Inferior parietal cortex (tissue), 1 donor: ENCODE results near the gene ENDOG.
A peak's percentile ranks its signal among the peaks of the same experiment; 100 is the strongest.
"Not testable (repeated sequence)": the region's sequence is repeated elsewhere in the genome, so short reads cannot be mapped to it uniquely, and the experiment has no call there.

ENCODE experiments used
- DNase-seq: peaks from one replicate; pipeline ENCODE4 v3.0.0-alpha.2; 2016; ENCODE audit errors: extremely low spot score

ENDOG gene

GRCh38 chr9:128818099-128818838 is at the start of gene ENDOG:
TSS of gene ENDOG (plus strand) at chr9:128818500. CDS start at chr9:128818685, 185 bp downstream.
- peak; percentile 100 for DNase-seq

DNA sequence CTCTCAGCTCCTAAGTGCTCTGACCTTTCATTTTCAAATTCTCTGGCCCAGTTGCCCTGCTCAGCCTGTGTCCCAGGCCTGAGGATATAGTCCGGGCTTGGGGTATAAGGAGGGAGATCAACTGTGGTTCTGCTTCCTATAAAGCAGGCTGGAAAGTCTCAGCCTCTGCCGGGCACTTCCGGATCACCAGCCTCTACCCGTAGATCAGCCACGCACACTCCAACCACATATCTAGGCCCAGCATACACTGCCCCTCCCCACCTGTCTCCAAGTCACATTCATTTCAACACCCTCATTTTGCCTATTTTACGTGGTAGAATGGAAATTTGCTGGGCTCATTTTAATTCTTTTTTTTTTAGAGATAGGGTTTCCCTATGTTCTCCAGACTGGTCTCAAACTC is 49.7 kb upstream of the ENDOG start:
- no peak for DNase-seq

DNA sequence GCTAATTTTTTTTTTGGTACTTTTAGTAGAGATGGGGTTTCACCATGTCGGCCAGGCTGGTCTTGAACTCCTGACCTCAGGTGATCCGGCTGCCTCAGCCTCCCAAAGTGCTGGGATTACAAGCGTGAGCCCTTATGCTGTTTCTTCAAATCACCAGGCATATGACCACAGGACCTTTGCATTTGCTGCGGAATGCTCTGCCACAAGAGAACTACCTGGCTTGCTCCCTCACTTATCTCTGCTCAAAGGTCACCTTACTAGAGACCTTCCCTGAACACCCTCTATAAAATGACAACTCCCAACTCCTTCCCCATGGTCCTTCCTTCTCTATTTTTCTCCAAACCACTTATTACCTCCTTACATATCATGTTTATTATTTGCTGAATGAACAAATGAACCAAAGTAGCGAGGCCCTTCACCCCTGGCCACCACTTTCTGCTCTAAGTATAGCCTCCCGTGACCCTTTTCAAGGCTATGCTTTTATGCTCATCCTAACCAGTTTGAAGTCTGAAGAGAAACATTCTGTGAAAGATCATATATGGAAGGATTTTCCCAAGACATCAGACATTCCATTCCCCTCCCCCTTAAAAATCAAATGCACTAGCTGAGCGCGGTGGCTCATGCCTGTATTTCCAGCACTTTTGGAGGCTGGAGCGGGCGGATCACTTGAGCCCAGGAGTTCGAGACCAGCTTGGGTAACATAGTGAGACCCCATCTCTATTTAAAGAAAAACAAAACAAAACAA is 47.8 kb upstream of the ENDOG start:
- DNase-seq = no peak

DNA sequence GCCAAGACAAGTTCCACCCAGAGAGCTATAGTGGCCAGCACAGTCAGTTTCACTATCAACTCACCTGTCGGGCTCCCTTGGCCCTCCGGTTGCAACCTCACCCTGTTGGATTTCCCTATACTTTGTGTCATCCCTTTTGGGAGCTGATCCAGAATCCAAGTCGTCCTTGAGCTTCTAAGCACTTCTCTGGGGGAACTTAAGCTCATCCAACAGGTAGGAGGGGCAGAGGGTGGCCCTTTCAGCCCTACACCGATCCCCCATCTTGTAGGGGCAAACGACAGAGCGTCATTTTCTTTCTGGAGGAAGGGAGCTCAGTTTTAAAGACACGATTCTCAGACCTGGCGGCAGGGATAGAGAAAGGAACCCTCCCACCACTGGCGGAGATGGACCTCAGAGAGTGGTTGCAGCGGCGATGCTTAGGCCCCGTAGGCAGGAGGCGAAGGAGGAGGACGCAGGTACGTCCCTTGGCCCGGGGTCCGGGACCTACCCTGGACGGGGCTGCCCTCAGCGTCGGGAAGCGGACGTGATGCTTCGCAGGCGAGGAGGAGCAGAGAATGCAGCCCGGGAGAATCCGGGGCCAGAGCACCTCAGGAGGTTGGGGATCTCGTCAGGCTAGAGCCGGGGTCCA is 47.1 kb upstream of the ENDOG start:
- DNase-seq = peak; percentile 14

GRCh38 chr9:128771745-128772519 is 46.4 kb upstream of the ENDOG start, which contains the start of gene ZER1:
TSS of gene ZER1 (minus strand) at chr9:128771927. CDS start at chr9:128755565, 16,362 bp downstream.
- DNase-seq = peak; percentile 93

GRCh38 chr9:128773049-128773448 is 45.3 kb upstream of the ENDOG start:
- DNase-seq = no peak

- DNase-seq = no peak
Measured at GRCh38 chr9:128774804-128775203, 43.5 kb upstream of the ENDOG start.

DNA sequence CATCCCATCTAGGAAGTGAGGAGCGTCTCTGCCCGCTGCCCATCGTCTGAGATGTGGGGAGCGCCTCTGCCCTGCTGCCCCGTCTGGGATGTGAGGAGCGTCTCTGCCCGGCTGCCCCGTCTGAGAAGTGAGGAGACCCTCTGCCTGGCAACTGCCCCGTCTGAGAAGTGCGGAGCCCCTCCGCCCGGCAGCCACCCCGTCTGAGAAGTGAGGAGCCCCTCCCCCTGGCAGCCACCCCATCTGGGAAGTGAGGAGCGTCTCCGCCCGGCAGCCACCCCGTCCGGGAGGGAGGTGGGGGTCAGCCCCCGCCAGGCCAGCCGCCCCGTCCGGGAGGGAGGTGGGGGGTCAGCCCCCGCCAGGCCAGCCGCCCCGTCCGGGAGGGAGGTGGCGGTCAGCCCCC is 38.2 kb upstream of the ENDOG start:
- DNase-seq = not testable (repeated sequence)

- no peak for DNase-seq
Measured at GRCh38 chr9:128781187-128782070, 36.9 kb upstream of the ENDOG start.

GRCh38 chr9:128782669-128783068 is 35.6 kb upstream of the ENDOG start:
- no peak for DNase-seq

DNA sequence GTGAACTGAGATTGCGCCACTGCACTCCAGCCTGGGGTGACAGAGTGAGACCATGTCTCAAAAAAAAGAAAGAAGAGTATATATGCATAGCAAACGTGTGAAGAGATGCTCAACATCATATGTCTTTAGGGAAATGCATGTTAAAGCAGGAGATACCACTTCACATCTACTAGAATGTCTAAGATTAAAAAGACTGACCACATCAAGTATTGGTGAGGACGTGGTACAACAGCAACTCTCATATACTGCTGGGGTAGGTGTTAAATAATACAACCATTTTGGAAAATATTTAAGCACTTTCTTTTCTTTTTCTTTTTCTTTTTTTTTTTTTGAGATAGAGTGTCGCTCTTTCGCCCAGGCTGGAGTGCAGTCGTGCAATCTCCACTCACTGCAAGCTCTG is 32.9 kb upstream of the ENDOG start:
- no peak for DNase-seq

GRCh38 chr9:128786681-128787601 is 31.4 kb upstream of the ENDOG start, which contains the start of gene TBC1D13:
TSS of gene TBC1D13 (plus strand) at chr9:128787253. CDS start at chr9:128787354, 101 bp downstream.
- peak; percentile 81 for DNase-seq

DNA sequence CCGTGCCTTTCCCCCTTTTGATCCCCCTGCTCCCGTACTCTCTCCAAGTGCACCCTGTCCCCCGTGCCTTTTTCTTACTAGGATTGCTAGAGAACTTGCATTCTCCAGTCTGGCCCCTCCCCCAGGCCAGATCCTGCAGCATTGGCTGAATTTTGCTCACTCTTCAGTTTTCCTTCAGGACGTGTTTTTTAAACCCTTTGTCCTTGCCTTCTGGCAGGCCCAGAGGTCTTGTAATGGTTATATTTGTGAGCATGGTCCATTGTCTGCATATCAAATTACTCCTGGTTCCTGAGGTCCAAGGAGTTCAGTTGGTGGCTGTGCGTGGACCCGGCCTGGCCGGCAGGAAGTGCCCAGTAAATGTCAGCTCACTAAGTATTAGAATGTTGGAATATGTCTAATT is 30.6 kb upstream of the ENDOG start:
- no peak for DNase-seq

GRCh38 chr9:128788445-128788844 is 29.9 kb upstream of the ENDOG start:
- DNase-seq = no peak

GRCh38 chr9:128790536-128790935 is 27.8 kb upstream of the ENDOG start:
- no peak for DNase-seq

DNA sequence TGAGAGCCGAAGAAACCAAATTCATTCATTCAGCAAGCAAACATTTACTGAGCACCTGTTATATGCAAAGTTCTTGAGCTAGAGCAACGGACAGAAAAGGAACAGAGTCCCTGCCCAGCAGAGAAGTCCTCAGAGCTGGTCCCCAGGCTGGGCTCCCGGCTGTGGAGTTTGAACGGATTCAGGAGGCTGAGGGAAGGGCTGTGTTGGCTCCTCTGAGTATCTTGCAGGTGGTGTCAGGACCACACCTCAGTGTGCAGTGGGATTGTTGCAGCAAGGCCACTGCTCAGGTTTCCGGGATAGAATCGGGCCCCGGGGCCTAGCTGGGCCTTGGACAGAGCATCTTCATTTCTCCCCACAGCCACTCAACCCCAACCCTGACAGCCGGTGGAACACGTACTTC is 26.2 kb upstream of the ENDOG start:
- no peak for DNase-seq

DNA sequence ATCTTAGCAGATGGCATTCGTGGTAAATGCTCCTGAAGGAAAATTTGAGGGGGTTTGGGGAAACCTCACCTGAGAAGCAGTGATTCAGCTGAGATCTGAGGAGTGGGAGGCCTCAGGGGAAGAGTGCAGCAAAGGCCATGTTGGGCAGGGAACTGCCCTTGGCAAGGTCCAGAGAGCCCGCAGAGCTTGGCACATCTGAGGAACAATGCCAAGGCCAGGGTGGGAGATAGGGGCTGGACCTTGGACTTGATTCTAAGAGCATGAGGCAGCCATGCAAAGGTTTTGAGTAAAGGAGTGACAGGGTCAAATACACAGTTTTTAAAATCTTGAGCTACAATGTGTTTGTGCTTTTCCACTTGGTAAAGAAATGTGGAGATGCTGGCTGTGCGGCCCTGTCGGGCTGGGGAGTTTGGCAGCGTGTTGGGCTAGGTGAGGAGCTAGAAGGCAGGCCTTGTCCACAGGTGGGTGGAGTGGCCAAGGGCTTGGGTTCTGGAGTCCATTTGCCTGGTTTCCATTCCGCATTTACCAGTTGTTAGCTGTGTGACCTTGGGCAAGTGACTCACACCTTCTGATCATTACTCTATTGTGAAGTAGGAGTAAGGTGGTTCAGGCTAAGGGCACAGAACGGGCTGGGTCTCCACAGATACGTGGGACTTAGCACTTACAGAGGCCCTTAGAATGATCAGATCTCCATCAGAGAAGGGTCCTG is 25.2 kb upstream of the ENDOG start:
- no peak for DNase-seq

- not testable (repeated sequence) for DNase-seq
Measured at GRCh38 chr9:128794961-128795360, 23.3 kb upstream of the ENDOG start.

DNA sequence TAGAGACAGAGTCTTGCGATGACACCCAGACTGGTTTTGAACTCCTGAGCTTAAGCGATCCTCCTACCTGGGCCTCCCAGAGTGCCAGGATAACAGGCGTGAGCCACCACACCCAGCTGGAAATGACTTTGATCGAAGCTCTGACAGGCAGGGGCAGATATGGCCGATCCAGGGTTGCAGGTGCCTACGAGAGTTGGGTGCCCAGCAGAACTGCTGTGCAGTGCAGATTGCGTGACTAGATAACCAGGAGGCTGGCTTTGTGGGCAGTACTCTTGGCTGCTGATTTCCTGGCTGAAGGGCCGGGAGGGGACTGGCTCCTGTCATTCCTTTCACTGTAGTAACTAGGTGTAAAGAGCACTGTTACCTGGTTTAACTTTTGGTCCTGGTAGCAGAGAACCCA is 19.4 kb upstream of the ENDOG start:
- no peak for DNase-seq
